CD4-positive, alpha-beta T cell treated with Interleukin-6 for 4 hours (primary cell): Measurements from ENCODE around the gene ELL2.

ENCODE experiments used
- DNase-seq: peaks from one replicate; pipeline ENCODE4 v3.0.0-alpha.2; 2020; ENCODE audit warnings: mixed read lengths

The ELL2 gene

DNA sequence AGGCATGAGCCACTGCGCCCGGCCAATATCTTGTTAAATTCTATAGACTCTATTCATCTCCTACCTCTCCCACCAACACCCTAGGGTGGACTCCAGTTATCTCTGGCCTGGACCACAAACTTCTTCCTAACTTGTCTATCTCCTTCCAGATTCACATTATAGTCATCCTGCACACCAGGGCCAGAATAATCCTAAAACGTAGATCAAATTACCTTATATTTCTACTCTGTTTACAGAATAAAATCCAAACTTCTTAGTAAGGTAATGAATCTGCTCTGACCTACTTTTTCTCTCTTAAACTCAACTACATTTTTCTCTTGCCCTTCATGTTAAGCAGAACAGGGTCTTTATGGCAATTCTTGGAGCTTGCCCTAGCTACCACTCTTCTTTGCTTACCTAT lies 6.9 kb downstream of the ELL2 start:
- no peak for DNase-seq

DNA sequence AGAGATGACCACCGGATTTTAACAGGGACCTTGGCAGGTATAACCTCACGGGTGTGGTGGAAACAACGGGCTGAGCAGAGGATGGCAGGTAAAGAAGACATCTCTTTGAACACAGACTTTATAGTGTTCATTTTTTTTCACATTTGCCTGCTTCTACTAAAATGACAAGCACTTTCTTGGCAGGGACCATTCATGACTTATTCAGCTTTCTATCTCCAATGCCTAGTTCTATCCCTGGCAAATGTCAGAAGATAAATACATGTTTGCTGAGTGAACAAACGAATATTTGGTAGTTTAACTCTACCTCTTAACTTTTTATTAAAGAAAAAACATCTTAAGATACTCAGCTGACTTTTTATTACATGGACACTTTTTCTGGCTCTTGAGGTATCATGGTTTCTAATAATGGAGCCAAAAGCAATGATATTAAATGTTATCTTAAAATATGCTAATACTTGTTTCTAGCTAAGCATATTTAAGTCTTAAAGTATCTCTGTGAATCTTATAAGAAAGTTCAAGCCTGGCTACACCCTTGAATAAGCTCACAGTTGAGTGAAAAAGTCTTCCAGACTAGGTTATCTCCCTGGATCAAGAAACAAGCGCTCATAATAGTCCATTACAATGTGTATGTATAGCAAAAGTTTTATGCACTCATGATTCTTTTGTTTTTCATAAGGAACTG lies 8.5 kb downstream of the ELL2 start:
- DNase-seq: no peak

DNA sequence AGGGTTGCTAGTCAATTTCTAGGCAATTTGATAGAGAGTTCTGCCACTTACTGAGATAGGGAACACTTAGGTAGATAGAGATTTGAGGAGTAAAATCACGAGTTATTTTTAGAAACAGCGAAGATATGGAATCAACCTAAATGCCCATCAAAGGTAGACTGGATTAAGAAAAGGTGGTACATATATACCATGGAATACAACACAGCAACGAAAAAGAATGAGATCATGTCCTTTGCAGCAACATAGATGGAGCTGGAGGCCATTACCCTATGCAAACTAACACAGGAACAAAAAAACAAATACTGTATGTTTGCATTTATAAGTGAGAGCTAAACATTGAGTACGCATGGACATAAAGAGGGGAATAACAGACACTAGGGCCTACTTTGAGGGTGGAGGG lies 9.7 kb downstream of the ELL2 start:
- no peak for DNase-seq

DNA sequence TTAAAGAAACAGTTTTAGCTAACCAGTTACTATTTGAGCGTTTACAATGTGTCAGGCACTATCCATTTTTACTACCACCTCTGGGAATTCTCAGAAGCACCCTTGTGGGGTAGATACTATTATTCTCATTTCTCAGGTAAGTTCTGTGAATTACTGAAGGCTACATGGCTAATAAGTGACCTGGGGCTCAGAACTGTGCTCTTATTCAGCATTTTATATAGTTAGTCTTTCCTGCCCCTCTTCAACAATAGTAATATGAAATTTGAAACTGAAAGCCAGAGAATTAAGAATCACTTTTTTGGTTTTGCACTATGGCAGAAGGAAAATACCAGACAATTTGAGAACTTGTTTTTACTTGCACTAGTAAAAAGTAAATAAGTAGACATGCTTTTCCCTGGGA lies 11.8 kb downstream of the ELL2 start:
- no peak for DNase-seq

DNA sequence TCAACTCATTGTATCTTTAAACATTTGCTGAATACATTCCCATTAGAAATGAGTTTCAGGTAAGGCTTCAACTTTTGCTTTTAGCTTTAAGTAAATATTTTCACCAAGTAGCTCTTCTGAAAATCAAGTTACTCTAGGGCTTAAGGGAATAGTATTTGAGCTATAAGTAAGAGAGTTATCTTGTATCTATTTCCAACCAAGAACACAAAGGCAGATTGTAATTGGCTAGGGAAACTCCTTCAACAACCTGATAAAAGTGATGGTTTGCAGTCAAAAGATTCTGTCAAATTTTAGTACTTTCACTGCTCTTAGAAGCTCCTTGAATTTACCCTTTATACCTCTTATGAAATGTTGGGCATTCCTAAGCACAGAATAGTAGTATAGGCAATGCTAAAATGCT lies 13.0 kb downstream of the ELL2 start:
- no peak for DNase-seq

DNA sequence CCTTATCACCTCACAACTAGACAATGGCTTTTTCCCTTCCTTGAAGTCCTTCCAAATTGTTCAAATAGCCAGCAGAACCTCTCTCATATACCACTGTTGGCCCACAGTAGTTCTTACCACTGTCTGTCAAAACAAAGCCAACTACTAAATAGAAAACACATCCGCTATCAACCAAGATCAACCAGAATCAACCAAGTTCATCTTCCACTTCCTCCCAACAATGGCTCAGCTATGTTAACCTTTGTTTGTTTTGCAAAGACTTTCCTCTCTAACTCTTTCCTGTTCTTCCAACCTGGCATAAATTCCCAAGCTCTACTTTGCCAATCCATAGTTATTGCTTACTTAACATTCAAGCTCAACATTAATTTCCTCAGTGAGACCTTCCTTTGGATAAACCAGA lies 15.2 kb downstream of the ELL2 start:
- DNase-seq: no peak

DNA sequence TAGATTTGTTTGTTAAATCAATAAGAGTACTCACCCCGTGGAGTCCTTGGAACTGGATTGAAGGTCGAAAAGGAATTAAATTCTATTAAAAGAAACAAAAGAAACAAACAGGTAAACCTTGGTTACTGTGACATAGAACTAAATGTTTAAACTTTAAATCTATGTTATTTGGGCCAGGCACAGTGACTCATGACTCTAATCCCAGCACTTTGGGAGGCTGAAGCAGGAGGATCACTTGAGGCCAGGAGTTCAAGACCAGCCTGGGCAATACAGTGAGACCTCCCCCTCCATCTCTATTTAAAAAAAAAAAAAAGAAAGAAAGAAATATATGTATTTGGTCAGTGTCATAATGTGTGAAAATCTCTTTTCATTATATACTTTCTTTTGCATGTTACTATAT lies 18.7 kb downstream of the ELL2 start:
- no peak for DNase-seq

DNA sequence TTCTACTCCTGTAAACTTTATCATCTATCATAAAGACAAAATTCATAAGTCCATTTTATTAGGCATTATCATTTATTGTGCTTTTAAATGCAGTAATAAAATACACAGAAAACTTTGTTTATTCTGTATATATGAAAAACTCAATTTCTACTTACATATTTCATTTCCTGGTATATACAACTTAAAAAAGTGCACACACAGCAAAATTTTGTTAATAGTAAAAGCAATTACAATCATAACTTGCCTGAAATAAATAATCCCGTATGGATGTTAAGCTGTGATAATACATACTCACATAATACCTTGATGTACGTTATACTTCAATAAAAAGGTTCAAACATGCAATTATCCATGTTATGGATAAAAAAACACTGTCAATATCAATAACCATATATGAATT lies 19.2 kb downstream of the ELL2 start:
- no peak for DNase-seq

DNA sequence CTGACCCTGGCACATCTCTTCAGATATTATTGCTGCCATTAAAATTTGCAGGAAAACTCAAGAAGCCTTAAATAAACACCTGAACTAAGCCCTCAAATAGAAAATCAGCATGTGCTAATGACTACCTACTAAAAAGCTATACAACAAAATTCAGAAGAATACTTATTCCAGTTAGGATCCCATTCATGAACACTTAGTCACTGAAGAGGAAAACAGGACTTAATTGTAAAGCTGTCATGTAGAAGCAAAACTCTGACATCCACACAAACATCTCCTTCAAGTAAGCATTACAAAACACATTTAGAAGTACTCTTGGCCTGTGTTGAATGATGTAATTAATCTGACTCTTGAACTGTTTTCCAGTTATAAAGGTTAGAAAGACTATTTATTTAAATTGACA lies 19.9 kb downstream of the ELL2 start:
- DNase-seq: no peak

DNA sequence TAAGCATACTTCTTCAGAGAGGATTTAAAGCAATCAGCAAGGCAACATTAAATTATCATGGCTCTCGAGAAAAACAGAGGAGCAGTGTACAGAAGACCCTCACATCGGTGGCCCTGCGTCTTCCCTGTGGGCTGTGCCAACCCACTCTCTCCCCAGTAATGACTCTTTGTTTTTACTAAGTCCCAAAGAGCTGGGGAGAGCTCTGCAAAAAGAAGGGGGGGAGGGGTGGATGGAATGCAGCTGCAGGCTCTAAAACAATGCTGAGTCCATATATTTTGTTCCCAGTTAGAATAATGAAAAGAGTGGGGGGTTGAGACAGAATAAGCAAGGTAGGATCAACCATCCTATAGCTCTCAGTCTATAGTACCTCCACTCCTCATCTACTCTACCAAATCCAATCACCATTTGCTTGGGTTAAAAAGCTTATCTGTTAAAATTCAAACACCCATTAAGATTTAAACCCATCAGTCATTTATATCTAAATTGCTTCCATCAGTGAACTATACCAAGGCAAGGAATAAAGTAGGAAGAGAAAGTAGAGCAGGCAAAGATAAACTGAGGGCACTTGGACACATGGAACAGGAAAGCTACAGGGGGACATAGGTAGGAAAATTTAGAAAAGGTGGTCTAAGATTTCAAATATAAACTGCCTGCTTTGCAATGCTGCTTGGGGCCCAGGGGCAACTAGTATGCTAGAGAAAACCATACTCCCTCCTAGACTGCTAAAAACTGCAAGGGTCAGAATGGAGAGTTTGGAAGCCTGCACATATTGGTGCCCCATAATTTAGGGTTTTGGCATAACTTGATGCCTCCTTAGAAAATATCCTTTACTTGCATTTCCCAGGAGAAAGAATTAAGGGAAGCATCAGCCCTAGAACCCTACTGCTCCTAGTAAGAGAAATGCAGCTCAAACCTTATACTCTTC lies 20.6 kb downstream of the ELL2 start:
- DNase-seq: no peak

DNA sequence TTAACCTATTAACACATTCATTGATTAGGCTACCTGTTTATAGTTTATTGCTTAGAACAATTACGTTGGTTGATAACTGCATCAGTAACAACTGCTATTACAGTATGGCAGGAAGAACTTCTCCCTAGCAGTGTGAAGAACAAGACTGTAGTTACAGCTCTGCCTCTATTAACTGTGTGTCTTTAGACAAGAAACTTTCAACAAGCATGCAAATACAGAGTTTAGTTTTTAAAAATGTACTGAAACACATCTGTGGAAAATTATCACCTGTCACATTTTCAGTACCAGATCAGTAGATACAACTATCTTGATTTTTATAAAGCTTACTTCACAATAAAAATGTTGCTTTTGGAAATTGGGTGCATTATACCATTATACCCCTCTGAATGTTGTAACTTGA lies 22.2 kb downstream of the ELL2 start:
- no peak for DNase-seq

DNA sequence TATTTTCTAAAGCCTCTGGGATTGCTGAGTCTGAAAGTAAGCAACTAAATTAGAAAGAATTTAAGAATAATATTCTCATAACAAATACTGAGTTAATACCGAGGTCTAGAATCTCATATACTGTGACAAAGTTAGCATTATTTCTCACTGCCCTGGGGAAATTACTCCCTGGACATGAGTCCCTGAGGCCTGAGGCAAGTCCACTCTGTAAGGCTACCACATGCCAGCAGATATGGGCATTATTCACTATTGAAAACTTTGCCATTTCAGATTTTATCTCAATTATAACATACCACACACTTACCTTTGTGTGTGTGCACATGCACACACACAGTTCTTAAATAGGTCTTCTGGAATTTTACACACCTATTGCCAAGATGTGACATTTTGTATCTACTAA lies 22.9 kb downstream of the ELL2 start:
- DNase-seq: no peak

DNA sequence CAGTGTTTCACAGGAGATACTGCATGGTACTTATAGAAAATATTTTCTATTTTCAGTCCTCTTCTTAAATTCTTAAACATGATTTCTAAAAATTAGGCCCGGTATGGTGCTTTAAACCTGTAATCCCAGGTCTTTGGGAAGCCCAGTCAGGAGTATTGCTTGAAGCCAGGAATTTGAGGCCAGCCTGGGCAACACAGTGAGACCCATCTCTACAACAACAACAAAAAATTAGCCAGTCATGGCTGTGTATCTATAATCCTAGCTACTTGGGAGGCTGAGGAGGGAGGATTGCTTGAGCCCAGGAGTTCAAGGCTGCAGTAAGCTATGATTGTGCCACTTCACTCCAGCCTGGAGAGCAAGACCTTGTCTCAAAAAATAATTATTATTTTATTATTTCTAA lies 23.3 kb downstream of the ELL2 start:
- no peak for DNase-seq

DNA sequence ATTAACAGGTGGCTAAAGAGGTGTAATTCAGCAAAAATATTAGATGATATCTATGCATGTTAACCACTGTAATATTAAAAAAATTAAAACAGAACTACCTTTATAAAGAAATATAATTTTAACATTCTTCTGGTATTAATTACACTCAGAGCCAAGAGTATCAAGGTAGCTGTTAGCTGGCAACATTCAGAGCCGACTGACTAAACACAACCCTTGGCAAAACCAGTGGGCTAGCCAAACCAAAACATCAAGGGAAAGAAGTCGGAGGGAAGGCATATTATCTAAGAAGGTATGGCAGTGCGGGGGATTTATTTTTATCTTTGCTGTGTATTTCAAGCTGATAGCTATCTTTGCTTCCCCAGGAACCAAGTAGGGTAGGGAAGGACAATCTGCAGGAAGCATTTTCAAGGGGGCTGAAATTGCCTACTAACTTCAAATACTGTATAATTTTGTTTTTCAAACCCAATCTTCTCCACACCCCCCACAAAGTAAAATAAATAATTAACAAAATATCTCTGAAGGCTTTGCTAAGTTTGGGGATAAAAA lies 24.0 kb downstream of the ELL2 start:
- no peak for DNase-seq

DNA sequence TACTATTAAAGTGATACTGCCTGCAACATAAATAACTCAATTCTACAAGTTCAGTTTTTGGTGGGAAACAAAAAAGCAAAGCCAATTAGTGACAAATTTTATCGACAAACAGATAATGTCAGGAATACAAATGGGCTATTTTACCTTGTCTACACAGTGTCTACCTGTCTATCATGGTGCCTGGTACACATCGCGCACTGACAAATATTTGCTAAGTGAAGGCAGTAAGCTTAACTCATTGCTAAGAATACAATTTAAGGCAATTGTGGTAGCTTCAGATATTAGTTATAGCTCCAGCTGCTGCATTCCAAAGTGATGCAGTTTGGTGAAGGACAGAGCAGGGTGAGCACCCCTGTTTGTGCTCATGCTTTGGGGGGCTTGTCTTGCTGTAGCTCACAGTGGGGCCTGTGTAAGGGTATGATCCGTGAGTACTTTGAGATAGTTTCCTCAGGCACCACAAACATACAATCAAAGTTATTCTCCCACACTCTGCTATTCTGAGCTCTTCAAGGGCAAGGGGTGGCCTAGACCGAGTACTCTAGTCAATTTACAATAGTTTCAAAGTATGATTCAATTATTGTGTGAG lies 24.7 kb downstream of the ELL2 start:
- DNase-seq: no peak

DNA sequence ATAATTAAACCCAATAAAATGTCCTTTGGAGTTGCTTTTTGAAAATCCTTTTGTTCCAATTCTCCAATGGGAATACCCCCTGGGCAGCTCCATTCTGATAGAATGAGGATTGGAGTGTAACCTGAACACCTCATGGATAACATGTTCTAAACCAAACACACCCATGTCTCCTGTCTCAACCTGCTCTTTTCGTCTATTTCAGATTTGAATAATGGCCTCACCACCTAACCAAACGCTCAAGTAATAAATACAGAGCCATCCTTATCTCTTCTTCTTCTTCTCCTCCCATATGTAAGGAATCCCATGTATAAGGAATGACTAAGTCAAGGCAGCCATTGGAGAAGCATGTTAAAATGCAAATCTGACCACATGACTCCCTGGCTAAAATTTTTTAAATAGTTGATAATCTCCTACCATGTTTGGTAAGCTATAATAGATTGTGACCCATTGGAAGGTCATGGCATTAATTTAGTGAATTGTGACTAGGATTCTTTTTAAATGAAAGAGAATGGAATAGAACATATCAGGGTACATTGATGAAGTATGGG lies 26.0 kb downstream of the ELL2 start:
- no peak for DNase-seq

DNA sequence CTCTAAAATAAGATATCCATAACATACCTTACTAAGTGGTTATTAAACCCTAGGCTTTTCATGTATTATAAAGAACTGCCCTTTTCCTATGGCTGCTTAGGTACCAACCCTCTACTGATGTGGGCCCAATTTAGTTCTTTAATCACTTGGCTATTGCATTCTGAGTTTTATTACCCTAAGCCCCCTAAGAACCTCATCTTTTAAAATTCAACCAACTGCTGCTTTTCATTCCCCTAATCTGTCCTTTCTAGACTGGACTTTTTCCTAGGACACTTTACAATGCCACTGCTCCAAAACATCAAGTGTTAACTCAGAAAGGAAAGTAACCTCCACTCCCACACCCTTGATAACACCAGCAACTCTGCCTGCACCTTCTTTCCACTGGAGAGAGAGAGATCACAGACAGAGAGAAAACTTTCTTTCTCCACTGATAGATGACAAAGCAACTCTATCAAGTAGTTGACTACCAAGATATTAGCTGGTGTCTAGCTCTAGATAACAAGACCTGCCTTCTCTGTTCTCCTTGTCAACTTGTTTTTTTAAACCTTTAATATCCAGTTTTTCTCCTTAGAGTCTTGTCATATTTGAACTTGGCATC lies 27.3 kb downstream of the ELL2 start:
- DNase-seq: no peak

DNA sequence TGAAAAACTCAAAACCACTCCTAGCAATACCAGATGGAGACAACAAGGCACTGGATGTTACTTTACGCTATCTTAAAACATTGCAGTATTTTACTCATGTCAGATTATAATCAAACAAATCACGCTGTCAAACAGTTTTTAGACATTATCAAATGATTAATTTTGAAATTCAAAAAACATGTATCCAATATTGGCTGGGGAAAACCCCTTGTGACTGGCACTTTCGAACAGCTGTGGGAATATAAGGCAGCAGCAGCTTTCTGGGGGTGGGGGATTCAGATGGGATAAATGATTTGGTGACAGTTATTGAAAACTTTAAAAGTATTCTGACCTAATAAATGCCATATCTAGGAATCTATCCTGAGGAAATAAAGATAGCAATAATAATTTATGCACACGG lies 28.7 kb downstream of the ELL2 start:
- DNase-seq: no peak

DNA sequence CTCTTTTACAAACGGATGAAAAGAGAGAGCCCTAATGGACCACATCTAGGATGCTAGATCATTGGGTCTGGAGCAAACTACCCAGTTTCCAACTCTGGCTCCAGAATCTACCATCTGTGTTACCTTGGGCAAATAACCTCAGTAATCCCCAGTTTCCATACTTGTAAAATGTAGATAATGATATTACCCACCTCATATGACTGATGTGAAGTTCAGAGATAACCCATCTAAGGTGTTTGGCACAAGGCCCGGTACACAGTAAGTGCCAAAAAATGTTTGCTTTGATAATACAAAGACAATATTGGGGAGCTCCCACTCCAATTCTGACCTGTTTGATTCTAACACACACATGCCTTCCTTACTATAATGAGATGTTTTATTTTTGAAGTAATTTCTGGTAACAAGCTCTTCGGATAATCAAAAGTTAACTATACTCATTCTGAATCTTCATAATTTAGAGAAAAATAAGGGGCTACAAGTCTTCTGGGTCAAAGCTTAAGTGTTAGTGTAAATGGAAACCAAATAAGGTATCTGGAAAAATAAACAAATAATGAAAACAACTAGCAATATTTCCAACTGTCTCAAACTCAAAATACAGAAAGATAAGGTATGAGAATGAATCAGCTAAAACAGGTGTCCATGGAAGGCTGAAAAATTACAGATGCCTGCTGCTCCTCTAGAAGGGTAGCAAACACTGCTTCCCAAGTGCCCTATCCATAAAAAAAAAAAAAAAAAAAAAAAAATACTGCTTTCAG lies 30.4 kb downstream of the ELL2 start:
- no peak for DNase-seq

DNA sequence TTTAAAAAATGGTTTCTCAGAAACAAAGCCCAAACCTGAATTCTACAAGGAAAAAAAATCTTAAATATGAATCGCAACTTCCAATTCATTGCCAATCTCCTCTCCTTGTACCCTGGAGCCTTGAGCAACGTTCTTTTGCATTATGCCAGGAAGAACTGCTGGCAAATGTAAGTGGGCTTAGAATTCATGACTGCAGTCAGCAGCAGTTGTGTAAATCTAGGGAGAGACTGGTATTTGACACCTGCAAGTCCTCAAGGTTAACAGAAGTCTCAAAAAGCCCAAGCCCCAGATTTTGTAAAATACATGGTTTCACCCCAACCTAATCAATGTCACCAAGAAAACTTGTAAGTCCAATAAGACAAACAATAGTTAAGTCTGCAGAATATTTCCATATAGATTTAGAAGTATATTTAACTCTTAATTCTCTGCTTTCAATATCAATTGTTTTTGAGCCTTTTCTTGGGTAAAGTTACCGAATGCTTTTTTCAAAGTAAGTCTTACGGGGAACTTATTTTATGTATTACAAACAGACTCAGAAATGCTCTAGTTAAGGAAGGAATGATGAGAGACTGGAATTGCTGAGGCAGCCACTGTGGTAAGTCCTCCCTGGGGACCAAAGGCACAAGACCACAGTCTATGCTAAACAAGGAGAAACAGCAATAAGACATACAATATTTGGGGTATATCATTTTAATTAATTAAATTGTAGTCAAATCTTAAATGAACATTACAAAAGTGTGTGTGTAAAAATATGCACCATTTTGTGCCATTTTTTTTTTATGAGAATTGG lies 31.3 kb downstream of the ELL2 start:
- DNase-seq: no peak

DNA sequence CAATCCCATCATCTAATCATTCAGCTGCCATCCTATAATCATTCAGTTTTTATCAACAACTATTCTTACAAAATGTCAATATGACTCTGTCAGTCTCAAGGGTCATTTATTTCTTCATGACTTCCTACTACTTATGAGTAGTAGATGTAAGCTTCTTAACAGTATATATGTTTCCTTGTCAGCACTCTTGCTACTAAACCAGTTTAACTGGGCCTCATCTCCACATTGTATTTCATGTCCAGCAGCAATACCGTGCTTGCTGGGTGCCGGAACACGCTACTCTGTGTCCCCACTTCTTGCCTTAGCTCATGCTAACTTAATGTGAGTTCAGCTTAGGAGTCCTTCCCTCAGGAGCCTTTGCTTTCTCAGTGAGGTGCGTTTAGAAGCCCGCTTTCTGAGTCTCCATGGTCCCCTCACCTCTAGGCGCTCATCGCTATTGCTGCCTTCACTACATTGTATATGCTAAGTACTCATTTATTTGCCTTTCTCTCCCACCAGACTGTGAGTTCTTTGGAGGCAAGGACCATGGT lies 32.9 kb downstream of the ELL2 start:
- DNase-seq: no peak
